Liver (tissue), 9 donors: ENCODE results near the gene CCDC110. TPM values are rescaled to one million over a fixed set of nuclear protein-coding genes. Genes with fewer than 3 reads are reported as not detected.

ENCODE experiments used
- DNase-seq: peaks from one replicate; pipeline ENCODE4 v3.0.0-alpha.2; 2017; ENCODE audit warnings: low spot score
- H3K27ac ChIP-seq, 2 donors: one replicate each; pipeline ENCODE4 v1.7.0; 2013; ENCODE audit warnings: inconsistent platforms in 2 of 2, low read length in 2 of 2, control low read depth in 1 of 2, low read depth in 1 of 2, mild to moderate bottlenecking in 1 of 2
- H3K27me3 ChIP-seq, 4 donors: one replicate each; pipeline versions ENCODE4 v1.6.1 to v1.7.0; 2013; ENCODE audit warnings: low read length in 3 of 4, inconsistent platforms in 1 of 4, mild to moderate bottlenecking in 1 of 4, moderate library complexity in 1 of 4; ENCODE audit not compliant: control insufficient read depth in 4 of 4, insufficient read depth in 4 of 4
- H3K36me3 ChIP-seq, 4 donors: one replicate each; pipeline versions ENCODE4 v1.6.1 to v1.7.0; 2013; ENCODE audit warnings: low read length in 3 of 4, mild to moderate bottlenecking in 3 of 4, low read depth in 1 of 4, moderate library complexity in 1 of 4; ENCODE audit not compliant: control insufficient read depth in 4 of 4, insufficient read depth in 3 of 4
- H3K4me1 ChIP-seq, 4 donors: one replicate each; pipeline versions ENCODE4 v1.6.1 to v1.7.0; 2013; ENCODE audit warnings: low read length in 3 of 4, mild to moderate bottlenecking in 3 of 4, moderate library complexity in 1 of 4; ENCODE audit not compliant: control insufficient read depth in 4 of 4, insufficient read depth in 4 of 4
- H3K4me3 ChIP-seq, 3 donors: one replicate each; pipeline versions ENCODE4 v1.6.1 to v1.7.0; 2013; ENCODE audit warnings: low read length in 3 of 3, control low read depth in 1 of 3, low read depth in 1 of 3, mild to moderate bottlenecking in 1 of 3
- H3K9ac ChIP-seq, 2 donors: one replicate each; pipeline ENCODE4 v1.7.0; 2013; ENCODE audit warnings: low read length in 2 of 2, mild to moderate bottlenecking in 2 of 2, moderate library complexity in 2 of 2, control low read depth in 1 of 2, low read depth in 1 of 2
- H3K9me3 ChIP-seq, 4 donors: one replicate each; pipeline versions ENCODE4 v1.6.1 to v1.7.0; 2013; ENCODE audit warnings: low read length in 3 of 4; ENCODE audit not compliant: control insufficient read depth in 4 of 4
- CTCF ChIP-seq: fragments of 150-350 bp; IDR thresholded peaks from 2 replicates; pipeline ENCODE4 v1.5.1; 2017; ENCODE audit warnings: improper control_type of control experiment, low read depth, low read length; ENCODE audit not compliant: missing input control
- EGR1 ChIP-seq, 2 donors: IDR thresholded peaks; 2 replicates each; pipeline ENCODE4 v1.6.1; 2016 to 2018; ENCODE audit warnings: antibody characterized with exemption in 2 of 2, low read depth in 2 of 2
- FOXA1 ChIP-seq: IDR thresholded peaks from 2 replicates; pipeline ENCODE4 v1.6.1; 2016; ENCODE audit warnings: antibody characterized with exemption
- FOXA2 ChIP-seq: IDR thresholded peaks from 2 replicates; pipeline ENCODE4 v1.6.1; 2016; ENCODE audit warnings: antibody characterized with exemption
- GABPA ChIP-seq, 2 donors: IDR thresholded peaks in 1 of 2; conservative IDR thresholded peaks in 1 of 2; 2 replicates each; pipeline ENCODE4 v1.6.1; 2016; ENCODE audit warnings: antibody characterized with exemption in 2 of 2, mild to moderate bottlenecking in 1 of 2, moderate library complexity in 1 of 2
- HNF4G ChIP-seq: IDR thresholded peaks from 2 replicates; pipeline ENCODE4 v1.6.1; 2016; ENCODE audit warnings: antibody characterized with exemption
- JUND ChIP-seq, 2 donors: IDR thresholded peaks; 2 replicates each; pipeline ENCODE4 v1.6.1; 2016; ENCODE audit warnings: antibody characterized with exemption in 2 of 2
- NR2F2 ChIP-seq: IDR thresholded peaks from 2 replicates; pipeline ENCODE4 v1.6.1; 2016; ENCODE audit warnings: antibody characterized with exemption
- SP1 ChIP-seq: IDR thresholded peaks from 2 replicates; pipeline ENCODE4 v1.6.1; 2018; ENCODE audit warnings: antibody characterized with exemption, mild to moderate bottlenecking
- YY1 ChIP-seq: IDR thresholded peaks from 2 replicates; pipeline ENCODE4 v1.6.1; 2016; ENCODE audit warnings: antibody characterized with exemption, mild to moderate bottlenecking
- WGBS: extraction: QIAGEN DNeasy Blood & Tissue Kit; methylation state at CpG from one replicate; pipeline ENCODE4 v1.1.7; 2013; 5-methylcytosine and 5-hydroxymethylcytosine counted together
- polyA plus RNA-seq, 2 donors: library from polyadenylated mRNA; stranded (reverse) in 1 of 2; unstranded in 1 of 2; fragments of 200-250 nt in 1 of 2; fragments of >200 nt in 1 of 2; fragmentation: Nextera tagmentation in 1 of 2; extraction: Ambion mirVana in 1 of 2; gene quantifications; one replicate each; pipeline versions ENCODE4 v1.2.1 to v1.2.3, GENCODE V29; 2013 to 2015
- total RNA-seq, 2 donors: library from RNA; depleted of rRNA; stranded (reverse); fragments of >200 nt; gene quantifications; one replicate each; pipeline ENCODE4 v1.2.3, GENCODE V29; 2014
- TF ChIP-seq, protein P1 (sequence below): IDR thresholded peaks from 2 replicates; pipeline ENCODE4 v1.6.1; 2016; ENCODE audit warnings: antibody characterized with exemption, mild to moderate bottlenecking
- TF ChIP-seq, protein P2 (sequence below): IDR thresholded peaks from 2 replicates; pipeline ENCODE4 v1.6.1; 2016; ENCODE audit warnings: antibody characterized with exemption
- donor health status: healthy.
- donor health status: healthy.
- donor health status: healthy.
- donor health status: healthy.
- donor health status: healthy.

CCDC110 gene
- total and polyA plus RNA-seq, 4 donors = 0.45 to 1.5 (median 0.60) TPM; not detected in 1

- Histone ChIP-seq H3K4me1 (peaks cover 2 to 12% (median 6%) of the 10 kb centered on the region in 4 donors), H3K36me3 (no peaks in the 10 kb centered on the region), H3K4me3 (no peak overlapping the region), H3K9me3 (no peaks in the 10 kb centered on the region), H3K27me3 (no peaks in the 10 kb centered on the region), H3K27ac (no peak overlapping the region), H3K9ac (no peak overlapping the region)
- DNase-seq = no peak
- 58% methylated on average over 5 of the region's 5 CpGs for WGBS
- TF ChIP-seq, protein P1, sequence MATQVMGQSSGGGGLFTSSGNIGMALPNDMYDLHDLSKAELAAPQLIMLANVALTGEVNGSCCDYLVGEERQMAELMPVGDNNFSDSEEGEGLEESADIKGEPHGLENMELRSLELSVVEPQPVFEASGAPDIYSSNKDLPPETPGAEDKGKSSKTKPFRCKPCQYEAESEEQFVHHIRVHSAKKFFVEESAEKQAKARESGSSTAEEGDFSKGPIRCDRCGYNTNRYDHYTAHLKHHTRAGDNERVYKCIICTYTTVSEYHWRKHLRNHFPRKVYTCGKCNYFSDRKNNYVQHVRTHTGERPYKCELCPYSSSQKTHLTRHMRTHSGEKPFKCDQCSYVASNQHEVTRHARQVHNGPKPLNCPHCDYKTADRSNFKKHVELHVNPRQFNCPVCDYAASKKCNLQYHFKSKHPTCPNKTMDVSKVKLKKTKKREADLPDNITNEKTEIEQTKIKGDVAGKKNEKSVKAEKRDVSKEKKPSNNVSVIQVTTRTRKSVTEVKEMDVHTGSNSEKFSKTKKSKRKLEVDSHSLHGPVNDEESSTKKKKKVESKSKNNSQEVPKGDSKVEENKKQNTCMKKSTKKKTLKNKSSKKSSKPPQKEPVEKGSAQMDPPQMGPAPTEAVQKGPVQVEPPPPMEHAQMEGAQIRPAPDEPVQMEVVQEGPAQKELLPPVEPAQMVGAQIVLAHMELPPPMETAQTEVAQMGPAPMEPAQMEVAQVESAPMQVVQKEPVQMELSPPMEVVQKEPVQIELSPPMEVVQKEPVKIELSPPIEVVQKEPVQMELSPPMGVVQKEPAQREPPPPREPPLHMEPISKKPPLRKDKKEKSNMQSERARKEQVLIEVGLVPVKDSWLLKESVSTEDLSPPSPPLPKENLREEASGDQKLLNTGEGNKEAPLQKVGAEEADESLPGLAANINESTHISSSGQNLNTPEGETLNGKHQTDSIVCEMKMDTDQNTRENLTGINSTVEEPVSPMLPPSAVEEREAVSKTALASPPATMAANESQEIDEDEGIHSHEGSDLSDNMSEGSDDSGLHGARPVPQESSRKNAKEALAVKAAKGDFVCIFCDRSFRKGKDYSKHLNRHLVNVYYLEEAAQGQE = no peak
- TF ChIP-seq FOXA1 = no peak
- TF ChIP-seq NR2F2 = no peak
- no peak for TF ChIP-seq SP1
- no peak for TF ChIP-seq EGR1 (IDR thresholded peaks at IDR 0.05; ENCODE audit: low read depth in 2 of 2)
- TF ChIP-seq GABPA (IDR thresholded peaks at IDR 0.05 in 1 of 2, conservative IDR thresholded peaks at IDR 0.05 in 1 of 2) = no peak
- TF ChIP-seq CTCF = no peak
- TF ChIP-seq HNF4G = no peak
Observed at GRCh38 chr4:185429660-185430059, 41.9 kb downstream of the CCDC110 start.

GRCh38 chr4:185426960-185427688, 44.4 kb downstream of the CCDC110 start:
- Histone ChIP-seq H3K9me3 (no peaks in the 10 kb centered on the region), H3K9ac (no peak overlapping the region), H3K4me1 (peaks cover 2 to 21% (median 10%) of the 10 kb centered on the region in 4 donors), H3K27me3 (no peaks in the 10 kb centered on the region), H3K36me3 (peaks cover 0 to under 1% (median 0%) of the 10 kb centered on the region in 4 donors), H3K4me3 (no peak overlapping the region), H3K27ac (no peak overlapping the region)
- no peak for DNase-seq
- WGBS = 88% methylated on average over 22 of the region's 22 CpGs
- TF ChIP-seq, protein P2, sequence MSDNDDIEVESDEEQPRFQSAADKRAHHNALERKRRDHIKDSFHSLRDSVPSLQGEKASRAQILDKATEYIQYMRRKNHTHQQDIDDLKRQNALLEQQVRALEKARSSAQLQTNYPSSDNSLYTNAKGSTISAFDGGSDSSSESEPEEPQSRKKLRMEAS = no peak
- TF ChIP-seq NR2F2 (no peak), FOXA2 (no peak), GABPA (IDR thresholded peaks at IDR 0.05 in 1 of 2, conservative IDR thresholded peaks at IDR 0.05 in 1 of 2) (no peak), YY1 (no peak), SP1 (no peak), JUND (IDR thresholded peaks at IDR 0.05) (no peak), FOXA1 (no peak)
